HG03097 (cell line): Measurements from ENCODE around the gene PRSS22.

ENCODE experiments used
- ATAC-seq: cut with Tn5 transposase; IDR thresholded peaks from one replicate; pipeline ENCODE4 v1.9.1; 2021; ENCODE audit not compliant: unreplicated experiment, low FRiP score

The PRSS22 gene

GRCh38 chr16:2852731-2853507, 5.1 kb downstream of the PRSS22 start:
- ATAC-seq: no peak

GRCh38 chr16:2852003-2852730, 5.8 kb downstream of the PRSS22 start:
- no peak for ATAC-seq

- ATAC-seq: no peak
Observed at GRCh38 chr16:2848933-2849725, 8.8 kb downstream of the PRSS22 start.

- no peak for ATAC-seq
Observed at GRCh38 chr16:2846511-2847310, 11.3 kb downstream of the PRSS22 start.

GRCh38 chr16:2845116-2845515, 12.9 kb downstream of the PRSS22 start:
- ATAC-seq: no peak

- no peak for ATAC-seq
Observed at GRCh38 chr16:2843526-2843925, 14.4 kb downstream of the PRSS22 start.

GRCh38 chr16:2842340-2843000, 15.5 kb downstream of the PRSS22 start:
- no peak for ATAC-seq

- no peak for ATAC-seq
Observed at GRCh38 chr16:2841606-2842339, 16.2 kb downstream of the PRSS22 start.

- no peak for ATAC-seq
Observed at GRCh38 chr16:2840914-2841313, 17.1 kb downstream of the PRSS22 start.

- ATAC-seq: no peak
Observed at GRCh38 chr16:2839650-2840450, 18.1 kb downstream of the PRSS22 start.

GRCh38 chr16:2838928-2839327, 19.0 kb downstream of the PRSS22 start:
- no peak for ATAC-seq

GRCh38 chr16:2836646-2837508, 21.1 kb downstream of the PRSS22 start:
- no peak for ATAC-seq

GRCh38 chr16:2835638-2836493, 22.1 kb downstream of the PRSS22 start:
- no peak for ATAC-seq

GRCh38 chr16:2834968-2835367, 23.0 kb downstream of the PRSS22 start:
- no peak for ATAC-seq

- no peak for ATAC-seq
Observed at GRCh38 chr16:2833776-2834175, 24.2 kb downstream of the PRSS22 start.

- no peak for ATAC-seq
Observed at GRCh38 chr16:2831203-2831602, 26.8 kb downstream of the PRSS22 start.

- ATAC-seq: no peak
Observed at GRCh38 chr16:2830355-2830695, 27.6 kb downstream of the PRSS22 start.
